ENCODE data around the gene FYB1. TPM values are rescaled to one million over a fixed set of nuclear protein-coding genes. Genes with fewer than 3 reads are reported as not detected.

FYB1 gene
- total RNA-seq, 2 donors from 2014 or later, result not detected

DNA sequence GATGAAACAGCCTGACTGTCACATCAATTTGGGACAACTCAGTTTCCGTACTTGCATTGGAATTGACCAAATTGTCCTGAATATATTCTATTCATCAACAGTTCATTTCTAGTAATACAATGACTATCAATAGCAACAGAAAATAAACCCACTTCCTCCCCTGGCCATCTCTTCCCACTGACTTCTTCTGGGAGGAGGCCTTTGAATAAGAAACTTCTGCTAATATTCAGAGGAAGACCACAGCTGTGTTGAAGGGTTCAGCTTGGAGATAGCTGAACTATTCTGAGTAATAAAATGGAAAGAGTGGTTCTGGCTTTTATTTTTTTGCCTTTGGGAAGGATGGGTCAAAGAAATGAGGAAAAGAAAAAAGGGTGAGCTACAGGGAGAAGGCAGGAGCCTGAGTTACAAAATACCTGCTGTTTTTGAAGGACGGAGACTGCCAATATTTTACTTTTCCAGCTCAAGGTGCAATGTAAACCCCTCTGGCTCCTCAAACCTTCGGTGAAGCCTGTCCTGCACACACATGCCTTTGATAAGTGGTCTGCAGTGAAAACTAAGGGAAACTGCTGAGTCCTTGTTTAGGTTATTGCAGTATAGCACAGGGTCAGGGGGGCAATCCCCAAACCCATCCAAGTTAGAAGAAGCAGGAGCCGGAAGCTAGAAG lies 29.9 kb downstream of the FYB1 start:
- Histone ChIP-seq H3K9me3 (ENCODE audit: control insufficient read depth, low read length) (no peaks in the 10 kb centered on the region), H3K27me3 (ENCODE audit: control insufficient read depth, insufficient read depth, low read length, poor library complexity, severe bottlenecking) (no peaks in the 10 kb centered on the region), H3K4me3 (ENCODE audit: low read length) (no peak overlapping the region), H3K27ac (ENCODE audit: low read depth, low read length) (no peak overlapping the region), H3K4me1 (ENCODE audit: control insufficient read depth, insufficient read depth, low read length) (no peaks in the 10 kb centered on the region), H3K9ac (ENCODE audit: extremely low read depth, low read length, poor library complexity, severe bottlenecking) (no peak overlapping the region), H3K36me3 (ENCODE audit: control insufficient read depth, insufficient read depth, low read length) (no peaks in the 10 kb centered on the region)
- Mint-ChIP-seq H3K4me3 (no peak overlapping the region), H3K27ac (no peak overlapping the region), H3K9me3 (no peaks in the 10 kb centered on the region), H3K36me3 (ENCODE audit: low read depth) (no peaks in the 10 kb centered on the region), H3K27me3 (ENCODE audit: insufficient read depth) (no peaks in the 10 kb centered on the region), H3K4me1 (no peaks in the 10 kb centered on the region)
- no peak for TF ChIP-seq CTCF (conservative IDR thresholded peaks at IDR 0.05)
- WGBS, 2 experiments (ENCODE audit: insufficient coverage in 1 of 2, insufficient read length in 1 of 2), result 88 to 100% methylated on average over 3 to 4 of the region's 4 CpGs
- no peak for DNase-seq

DNA sequence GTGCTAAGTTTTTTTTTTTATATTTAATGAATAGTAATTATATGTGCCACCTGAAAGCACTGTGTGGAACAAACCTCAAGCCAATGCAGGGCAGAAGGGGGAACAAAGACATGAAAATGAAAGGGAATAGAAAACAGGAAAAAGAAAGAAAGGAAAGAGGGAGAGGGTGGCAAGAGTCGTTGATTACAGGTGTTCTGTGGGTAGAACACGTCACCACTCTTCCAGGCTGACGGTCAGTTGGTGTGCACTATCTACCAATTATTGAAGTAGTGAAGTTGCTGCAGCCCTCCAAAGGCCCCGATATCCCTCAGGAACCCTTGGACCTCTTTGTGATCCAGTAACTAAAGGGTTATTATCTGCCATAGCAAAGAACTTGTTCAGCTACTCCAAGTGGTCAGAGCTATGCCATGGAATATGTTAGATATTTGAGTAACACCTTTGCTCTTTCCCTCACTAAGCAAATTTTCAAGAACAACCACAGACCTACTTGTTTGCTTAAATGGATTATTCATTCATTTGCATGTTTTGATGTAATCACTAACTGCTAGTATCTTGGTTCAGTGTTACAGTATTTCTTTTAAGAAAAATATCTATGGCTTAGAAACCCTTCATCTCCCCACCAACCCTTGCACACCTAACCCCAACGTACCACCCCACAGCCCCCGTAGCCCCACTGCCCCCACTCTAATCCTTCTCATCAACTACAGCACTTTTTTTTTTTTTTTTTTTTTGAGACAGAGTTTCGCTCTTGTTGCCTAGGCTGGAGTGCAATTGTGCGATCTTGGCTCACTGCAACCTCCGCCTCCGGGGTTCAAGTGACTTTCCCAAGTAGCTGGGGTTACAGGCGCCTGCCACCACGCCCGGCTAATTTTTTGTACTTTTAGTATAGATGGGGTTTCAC lies 31.3 kb downstream of the FYB1 start:
- Mint-ChIP-seq H3K9me3 (no peaks in the 10 kb centered on the region), H3K27me3 (ENCODE audit: insufficient read depth) (no peaks in the 10 kb centered on the region), H3K36me3 (ENCODE audit: low read depth) (no peaks in the 10 kb centered on the region), H3K4me1 (no peaks in the 10 kb centered on the region), H3K4me3 (no peak overlapping the region), H3K27ac (no peak overlapping the region)
- no peaks in the 10 kb centered on the region for H3K27me3 ChIP-seq (ENCODE audit: control insufficient read depth, insufficient read depth, low read length, poor library complexity, severe bottlenecking)
- no peak overlapping the region for H3K4me3 ChIP-seq (ENCODE audit: low read length)
- TF ChIP-seq CTCF (conservative IDR thresholded peaks at IDR 0.05), result no peak
- H3K9me3 ChIP-seq (ENCODE audit: control insufficient read depth, low read length), result no peaks in the 10 kb centered on the region
- 83 to 87% methylated on average over 3 to 13 of the region's 13 CpGs for WGBS, 2 experiments (ENCODE audit: insufficient coverage in 1 of 2, insufficient read length in 1 of 2)
- H3K4me1 ChIP-seq (ENCODE audit: control insufficient read depth, insufficient read depth, low read length), result no peaks in the 10 kb centered on the region
- H3K27ac ChIP-seq (ENCODE audit: low read depth, low read length), result no peak overlapping the region
- no peak overlapping the region for H3K9ac ChIP-seq (ENCODE audit: extremely low read depth, low read length, poor library complexity, severe bottlenecking)
- DNase-seq, result no peak
- H3K36me3 ChIP-seq (ENCODE audit: control insufficient read depth, insufficient read depth, low read length), result no peaks in the 10 kb centered on the region

DNA sequence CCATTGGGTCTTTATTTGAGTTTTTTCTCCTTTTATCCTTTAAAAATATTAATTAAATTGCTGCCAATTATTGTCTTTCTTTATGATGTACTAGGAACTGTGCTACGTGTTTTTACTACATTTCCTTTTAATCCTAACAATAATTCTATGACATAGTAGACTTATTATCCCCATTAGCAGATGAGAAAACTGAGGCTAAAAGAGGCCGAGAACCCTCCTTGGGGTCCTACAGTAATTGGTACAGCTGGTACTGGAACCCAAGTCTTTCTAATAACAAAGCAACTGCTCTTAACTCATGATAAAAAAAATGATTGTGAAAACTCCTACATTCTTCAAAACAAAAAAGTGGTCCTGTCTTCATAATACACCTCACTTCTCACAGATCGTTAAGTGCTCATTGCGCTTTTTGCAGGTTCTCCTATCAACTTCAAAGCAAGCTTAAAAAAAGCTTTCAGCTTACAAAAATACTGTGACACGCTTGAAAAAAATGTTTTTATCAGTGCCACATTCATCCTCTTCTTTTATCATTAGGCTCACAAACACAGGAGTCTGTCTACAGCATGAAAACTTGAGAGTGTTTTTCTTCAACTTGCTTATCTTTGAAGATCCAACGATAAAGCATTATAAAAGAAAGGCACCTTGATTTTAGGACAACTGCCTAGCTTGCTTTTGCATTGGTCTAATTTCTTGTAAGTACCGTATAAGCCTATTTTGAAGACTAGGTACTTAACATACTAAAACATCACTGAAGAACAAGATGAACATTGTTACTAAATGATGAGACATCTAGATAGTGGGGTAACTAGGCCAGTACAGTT lies 32.4 kb downstream of the FYB1 start:
- no peaks in the 10 kb centered on the region for H3K4me1 Mint-ChIP-seq
- no peak overlapping the region for H3K4me3 Mint-ChIP-seq
- H3K4me3 ChIP-seq (ENCODE audit: low read length), result no peak overlapping the region
- H3K36me3 Mint-ChIP-seq (ENCODE audit: low read depth), result no peaks in the 10 kb centered on the region
- WGBS, 2 experiments (ENCODE audit: insufficient coverage in 1 of 2, insufficient read length in 1 of 2), result 94% methylated on average over 4 to 7 of the region's 7 CpGs
- no peaks in the 10 kb centered on the region for H3K27me3 ChIP-seq (ENCODE audit: control insufficient read depth, insufficient read depth, low read length, poor library complexity, severe bottlenecking)
- no peak overlapping the region for H3K27ac Mint-ChIP-seq
- DNase-seq, result no peak
- H3K36me3 ChIP-seq (ENCODE audit: control insufficient read depth, insufficient read depth, low read length), result no peaks in the 10 kb centered on the region
- no peaks in the 10 kb centered on the region for H3K27me3 Mint-ChIP-seq (ENCODE audit: insufficient read depth)
- H3K9me3 Mint-ChIP-seq, result no peaks in the 10 kb centered on the region
- H3K9ac ChIP-seq (ENCODE audit: extremely low read depth, low read length, poor library complexity, severe bottlenecking), result no peak overlapping the region
- no peaks in the 10 kb centered on the region for H3K4me1 ChIP-seq (ENCODE audit: control insufficient read depth, insufficient read depth, low read length)
- no peaks in the 10 kb centered on the region for H3K9me3 ChIP-seq (ENCODE audit: control insufficient read depth, low read length)
- no peak overlapping the region for H3K27ac ChIP-seq (ENCODE audit: low read depth, low read length)
- no peak for TF ChIP-seq CTCF (conservative IDR thresholded peaks at IDR 0.05)
